ENCODE data around the gene ITGB6.

Gene ITGB6

GRCh38 chr2:160221391-160222276 is 21.6 kb upstream of the ITGB6 start:
- peak; percentile 68 for DNase-seq

DNA sequence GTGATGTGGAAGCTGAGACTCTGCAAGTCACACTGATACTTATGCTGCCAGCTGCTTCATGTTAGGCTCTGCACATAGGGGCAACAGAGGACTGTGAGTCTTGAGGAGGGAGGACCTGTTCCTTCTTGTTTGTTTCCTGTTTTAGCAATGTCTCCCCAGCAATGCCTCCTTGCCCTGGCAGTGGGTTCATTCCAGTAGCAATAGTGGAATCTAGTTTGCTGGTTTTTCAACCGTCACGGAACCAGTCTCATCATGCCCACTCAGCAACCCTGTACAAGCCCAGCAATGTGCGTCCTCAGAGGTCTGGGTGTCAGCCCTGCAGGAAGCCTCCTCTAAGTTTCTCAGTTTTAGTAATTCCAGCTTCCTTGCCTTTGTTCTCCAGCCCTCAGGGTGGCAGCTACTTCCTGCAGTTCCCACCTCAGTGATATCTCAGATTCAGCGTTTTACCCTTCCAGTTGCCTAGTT is 20.5 kb upstream of the ITGB6 start:
- no peak for DNase-seq

- no peak for DNase-seq
Measured at GRCh38 chr2:160220026-160220425, 20.0 kb upstream of the ITGB6 start.

- DNase-seq: peak; percentile 95
Measured at GRCh38 chr2:160214461-160215445, 14.7 kb upstream of the ITGB6 start.

DNA sequence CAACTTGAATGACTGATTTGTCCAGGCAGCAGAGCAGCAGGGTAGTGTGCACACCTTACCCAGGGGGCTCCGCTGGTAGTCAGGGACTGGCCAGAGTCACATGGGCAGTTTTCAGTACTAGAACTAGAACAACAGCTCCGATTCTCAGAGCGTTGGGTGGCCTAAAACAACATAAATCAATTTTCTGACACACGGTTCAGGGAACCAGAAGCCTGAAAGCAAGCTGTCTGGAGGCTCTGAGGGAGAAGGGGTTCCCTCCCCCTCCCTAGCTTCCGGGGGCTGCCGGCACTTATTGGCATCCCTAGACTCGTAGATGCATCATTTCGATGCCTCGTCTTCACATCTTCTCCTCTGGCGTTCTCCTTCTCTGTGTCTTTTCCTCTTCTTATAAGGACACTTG is 13.4 kb upstream of the ITGB6 start:
- no peak for DNase-seq

DNA sequence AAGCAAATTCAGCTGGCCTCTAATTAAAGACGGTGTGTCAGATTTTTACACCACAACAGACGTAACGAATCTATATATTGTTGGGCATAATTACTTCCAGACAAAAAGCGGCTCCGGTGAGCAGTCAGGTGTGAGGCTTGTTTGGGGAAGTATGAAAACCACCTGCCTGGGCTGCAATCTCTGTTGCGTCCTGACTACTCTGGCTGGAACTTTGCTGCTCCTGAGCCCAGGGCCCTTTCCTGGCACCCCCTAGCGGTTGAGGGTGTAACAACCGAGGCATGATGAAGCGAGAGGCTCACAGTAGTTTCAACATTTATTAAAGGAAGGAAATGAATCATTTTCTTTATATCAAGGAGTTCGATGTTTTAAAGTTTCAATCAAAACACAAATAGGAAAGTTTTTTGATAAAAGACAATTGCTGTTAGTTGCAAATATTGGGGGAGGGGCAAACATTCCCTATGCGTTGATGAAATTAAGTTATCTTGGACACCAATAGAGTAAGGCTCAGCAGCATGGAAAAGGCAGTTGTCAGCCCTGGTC is 10.6 kb upstream of the ITGB6 start:
- peak; percentile 76 for DNase-seq

DNA sequence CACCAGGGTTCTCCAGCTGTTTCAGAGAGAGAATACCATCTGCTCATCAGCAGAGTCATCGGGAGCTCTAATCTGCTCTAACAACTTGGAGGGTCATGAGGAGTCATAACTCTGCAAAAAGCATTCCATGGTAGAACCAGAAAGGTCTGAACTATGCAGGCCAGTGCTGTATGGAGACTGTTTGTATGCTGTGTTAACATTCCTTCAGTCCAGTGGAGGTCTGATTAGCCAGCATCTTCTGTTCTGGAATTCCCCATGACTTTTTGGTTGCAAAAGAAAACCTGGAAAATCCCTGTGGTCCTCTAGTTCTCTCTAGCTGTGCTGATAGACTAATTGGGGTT is 9.4 kb upstream of the ITGB6 start:
- DNase-seq: peak; percentile 97

GRCh38 chr2:160208655-160209515 is 8.8 kb upstream of the ITGB6 start:
- DNase-seq: no peak

DNA sequence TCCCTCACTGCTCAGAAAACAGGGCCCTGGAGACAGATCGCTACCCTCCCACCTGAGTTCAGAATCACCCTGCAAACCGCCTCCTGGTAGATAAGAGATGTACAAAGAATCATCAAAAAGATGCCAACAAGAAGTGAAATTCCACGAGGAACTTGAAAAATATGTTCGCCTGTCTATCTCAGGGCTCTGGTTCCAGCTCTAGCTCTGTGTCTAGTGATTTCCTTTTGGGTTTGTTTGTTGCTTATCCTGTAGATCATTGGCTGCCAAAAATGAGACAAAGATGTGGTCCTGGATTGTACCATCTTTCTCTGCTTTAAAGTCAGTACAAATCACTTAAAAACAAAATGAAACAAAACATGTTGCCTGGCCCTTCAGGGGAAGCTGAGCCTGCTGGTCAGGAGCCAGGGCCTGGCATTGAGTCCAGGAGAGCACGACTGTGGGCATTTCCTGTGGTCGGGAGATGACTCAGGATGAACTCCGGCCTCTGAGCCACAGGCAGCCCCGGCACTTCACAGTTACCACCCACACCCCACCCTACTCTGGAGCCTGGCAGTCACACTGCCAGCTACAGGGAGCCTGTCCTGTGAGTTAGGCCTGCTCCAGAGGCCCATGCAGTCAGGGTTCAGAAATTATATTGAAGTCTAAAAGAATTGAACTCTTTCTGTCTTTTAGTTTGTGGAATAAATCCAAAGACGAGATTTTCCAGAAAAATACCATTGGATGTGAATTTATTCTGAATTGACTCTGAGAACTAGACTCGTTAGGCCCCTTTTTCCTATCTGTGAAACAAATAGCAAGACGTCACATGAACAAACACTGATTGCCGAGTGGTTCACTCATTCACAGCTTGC is 8.0 kb upstream of the ITGB6 start:
- DNase-seq: peak; percentile 79

GRCh38 chr2:160207271-160207670 is 7.2 kb upstream of the ITGB6 start:
- DNase-seq: no peak

GRCh38 chr2:160206436-160206835 is 6.4 kb upstream of the ITGB6 start:
- no peak for DNase-seq

DNA sequence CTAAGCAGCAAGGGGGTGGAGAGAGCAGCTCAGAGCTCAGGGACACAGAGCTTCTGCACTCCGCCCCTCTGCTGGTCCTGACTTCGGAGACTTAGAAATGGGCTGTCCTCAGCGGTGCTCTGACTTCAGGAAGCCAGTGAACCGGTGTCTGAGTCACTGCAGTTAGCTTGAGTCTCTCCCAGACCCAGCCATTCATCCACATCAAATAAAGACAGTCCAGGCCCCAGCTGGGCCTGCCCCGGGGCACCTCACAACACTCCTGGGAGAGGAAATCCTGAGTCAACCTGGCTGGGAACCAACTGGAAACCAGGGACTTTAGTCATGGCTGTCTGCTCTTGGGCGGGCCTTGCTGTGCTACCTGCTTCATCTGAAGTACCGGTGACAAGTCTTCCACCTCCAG is 5.4 kb upstream of the ITGB6 start:
- DNase-seq: peak; percentile 94

DNA sequence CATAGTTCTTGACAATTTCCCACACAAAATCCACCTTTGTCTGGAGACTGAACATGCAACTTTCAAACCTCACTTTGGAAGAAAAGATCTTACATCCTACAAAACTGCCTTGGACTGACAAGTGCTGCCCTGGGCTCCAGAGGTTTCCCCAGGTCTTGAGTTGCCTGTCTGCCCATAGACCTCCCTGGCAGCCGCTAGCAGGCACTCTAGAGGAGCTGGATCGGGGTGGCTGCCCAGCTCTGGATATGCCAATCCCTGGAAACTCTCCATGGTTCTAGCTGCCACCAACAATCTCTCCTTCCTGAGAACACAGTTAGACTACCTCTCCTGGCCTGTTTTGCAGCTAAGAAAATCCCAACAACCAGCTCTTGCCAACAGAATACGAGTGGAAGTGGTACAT is 3.4 kb upstream of the ITGB6 start:
- DNase-seq: no peak

DNA sequence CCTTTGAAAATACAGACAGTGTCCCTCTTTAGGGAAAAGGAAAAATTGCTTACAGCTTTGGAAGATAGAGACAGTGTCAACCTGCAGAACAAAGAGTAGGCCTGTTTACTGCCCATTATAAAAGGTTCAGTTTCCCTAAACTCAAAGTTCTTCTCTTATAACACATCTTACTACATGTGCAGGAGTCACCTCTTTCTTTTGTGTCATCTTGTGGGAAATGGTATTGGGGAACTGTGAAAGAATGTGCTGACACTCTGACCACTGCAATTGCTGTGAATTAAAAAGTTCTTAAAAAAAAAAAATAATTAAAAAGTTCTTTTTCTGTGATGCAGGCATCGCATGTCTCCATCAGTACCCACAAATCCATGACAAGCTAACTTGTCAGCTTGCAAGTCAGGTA is 2.9 kb upstream of the ITGB6 start:
- no peak for DNase-seq

GRCh38 chr2:160201849-160202539 is 1.9 kb upstream of the ITGB6 start:
- DNase-seq: peak; percentile 21

GRCh38 chr2:160200921-160201320 is 849 bp upstream of the ITGB6 start:
- no peak for DNase-seq

DNA sequence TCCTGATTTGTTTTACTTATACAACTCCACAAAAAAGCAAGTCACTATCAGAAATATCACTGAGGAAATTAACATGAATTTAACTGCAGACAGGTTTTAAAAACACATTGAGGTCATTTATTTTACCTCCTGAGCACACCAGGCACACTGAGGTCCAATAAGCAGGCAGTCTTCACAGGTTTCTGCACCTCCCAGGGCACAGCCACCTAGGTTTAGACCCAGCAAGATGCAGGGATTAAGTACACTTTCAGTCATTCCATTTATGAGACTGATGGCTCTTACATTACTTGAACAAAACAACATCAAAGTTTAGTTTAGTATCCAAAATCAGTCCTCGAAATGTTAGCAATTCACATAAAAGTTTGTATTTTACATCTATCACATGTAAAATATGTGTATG is 1.0 kb downstream of the ITGB6 start:
- no peak for DNase-seq

GRCh38 chr2:160197587-160197986 is 2.5 kb downstream of the ITGB6 start:
- DNase-seq: no peak

- DNase-seq: no peak
Measured at GRCh38 chr2:160194946-160195345, 5.1 kb downstream of the ITGB6 start.

- DNase-seq: no peak
Measured at GRCh38 chr2:160194351-160194750, 5.7 kb downstream of the ITGB6 start.
